Measurements from ENCODE around the gene ANP32B.
"Not testable (repeated sequence)": the region's sequence is repeated elsewhere in the genome, so short reads cannot be mapped to it uniquely, and the experiment has no call there.

Gene ANP32B
- long read RNA-seq, donor 1, transcript ANP32B-201 (7 exons, 1,463 nt), result major isoform, 47 of 108 reads
- long read RNA-seq, donor 1, partial matches to known transcripts, result 61 of 108 reads
- long read RNA-seq, donor 1, other reads (novel, unspliced or antisense), result 0 of 108 reads
- long read RNA-seq, donor 2, transcript ANP32B-201 (7 exons, 1,463 nt), result major isoform, 42 of 78 reads
- long read RNA-seq, donor 2, partial matches to known transcripts, result 30 of 78 reads
- long read RNA-seq, donor 2, other reads (novel, unspliced or antisense), result 6 of 78 reads
- long read RNA-seq, donor 3, transcript ANP32B-201 (7 exons, 1,463 nt), result major isoform, 33 of 59 reads
- long read RNA-seq, donor 3, partial matches to known transcripts, result 26 of 59 reads
- long read RNA-seq, donor 3, other reads (novel, unspliced or antisense), result 0 of 59 reads
- long read RNA-seq, donor 4, transcript ANP32B-201 (7 exons, 1,463 nt), result major isoform, 52 of 174 reads
- long read RNA-seq, donor 4, partial matches to known transcripts, result 106 of 174 reads
- long read RNA-seq, donor 4, other reads (novel, unspliced or antisense), result 15 of 174 reads
- long read RNA-seq, donor 5, transcript ANP32B-201 (7 exons, 1,463 nt), result major isoform, 81 of 149 reads
- long read RNA-seq, donor 5, partial matches to known transcripts, result 46 of 149 reads
- long read RNA-seq, donor 5, other reads (novel, unspliced or antisense), result 21 of 149 reads
- long read RNA-seq, donor 6, transcript ANP32B-201 (7 exons, 1,463 nt), result major isoform, 40 of 100 reads
- long read RNA-seq, donor 6, partial matches to known transcripts, result 60 of 100 reads
- long read RNA-seq, donor 6, other reads (novel, unspliced or antisense), result 0 of 100 reads
- long read RNA-seq, donor 7, transcript ANP32B-201 (7 exons, 1,463 nt), result major isoform, 88 of 286 reads
- long read RNA-seq, donor 7, partial matches to known transcripts, result 176 of 286 reads
- long read RNA-seq, donor 7, other reads (novel, unspliced or antisense), result 22 of 286 reads
- long read RNA-seq, donor 8, transcript ANP32B-201 (7 exons, 1,463 nt), result major isoform, 56 of 114 reads
- long read RNA-seq, donor 8, partial matches to known transcripts, result 45 of 114 reads
- long read RNA-seq, donor 8, other reads (novel, unspliced or antisense), result 13 of 114 reads

DNA sequence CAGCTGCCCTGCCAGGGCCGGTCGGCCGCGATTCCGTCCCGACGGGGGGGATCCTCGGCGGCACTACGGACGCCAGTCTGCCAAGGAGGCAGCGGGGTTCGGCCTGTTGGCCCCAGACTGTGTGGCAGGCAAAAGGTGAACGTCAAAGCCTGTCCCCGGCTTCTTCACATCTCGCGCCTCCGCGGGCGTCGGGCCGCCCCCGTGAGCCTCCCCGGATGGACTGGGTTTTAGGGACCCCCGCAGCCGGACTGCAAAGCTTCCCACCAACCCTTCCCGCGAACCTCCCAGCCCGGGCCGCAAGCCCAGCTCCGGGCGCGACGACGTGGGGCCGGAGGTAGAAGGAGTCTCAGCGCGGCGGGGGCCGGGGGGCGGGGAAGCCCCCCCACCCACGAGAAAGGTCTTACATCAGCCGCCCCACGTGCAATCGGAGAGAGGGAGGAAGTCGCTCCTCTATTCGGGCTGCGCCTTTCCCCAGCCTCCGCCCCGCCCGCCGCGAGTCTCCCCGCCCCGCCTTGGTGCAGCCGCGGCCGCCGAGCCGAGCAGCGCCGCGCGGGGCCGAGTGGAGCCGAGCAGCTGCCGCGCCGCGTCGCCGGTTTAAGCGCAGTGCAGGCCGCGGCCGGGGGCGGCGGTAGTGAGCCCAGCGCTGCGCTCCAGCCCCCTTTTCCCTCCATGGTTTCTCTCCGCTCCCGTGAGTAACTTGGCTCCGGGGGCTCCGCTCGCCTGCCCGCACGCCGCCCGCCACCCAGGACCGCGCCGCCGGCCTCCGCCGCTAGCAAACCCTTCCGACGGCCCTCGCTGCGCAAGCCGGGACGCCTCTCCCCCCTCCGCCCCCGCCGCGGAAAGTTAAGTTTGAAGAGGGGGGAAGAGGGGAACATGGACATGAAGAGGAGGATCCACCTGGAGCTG lies at the start of gene ANP32B:
Gene ANP32B (plus strand): TSS at position 659 of the 906 bp plus-strand sequence. CDS start 215 bp downstream, at position 874.
- peak; percentile 95 for DNase-seq

DNA sequence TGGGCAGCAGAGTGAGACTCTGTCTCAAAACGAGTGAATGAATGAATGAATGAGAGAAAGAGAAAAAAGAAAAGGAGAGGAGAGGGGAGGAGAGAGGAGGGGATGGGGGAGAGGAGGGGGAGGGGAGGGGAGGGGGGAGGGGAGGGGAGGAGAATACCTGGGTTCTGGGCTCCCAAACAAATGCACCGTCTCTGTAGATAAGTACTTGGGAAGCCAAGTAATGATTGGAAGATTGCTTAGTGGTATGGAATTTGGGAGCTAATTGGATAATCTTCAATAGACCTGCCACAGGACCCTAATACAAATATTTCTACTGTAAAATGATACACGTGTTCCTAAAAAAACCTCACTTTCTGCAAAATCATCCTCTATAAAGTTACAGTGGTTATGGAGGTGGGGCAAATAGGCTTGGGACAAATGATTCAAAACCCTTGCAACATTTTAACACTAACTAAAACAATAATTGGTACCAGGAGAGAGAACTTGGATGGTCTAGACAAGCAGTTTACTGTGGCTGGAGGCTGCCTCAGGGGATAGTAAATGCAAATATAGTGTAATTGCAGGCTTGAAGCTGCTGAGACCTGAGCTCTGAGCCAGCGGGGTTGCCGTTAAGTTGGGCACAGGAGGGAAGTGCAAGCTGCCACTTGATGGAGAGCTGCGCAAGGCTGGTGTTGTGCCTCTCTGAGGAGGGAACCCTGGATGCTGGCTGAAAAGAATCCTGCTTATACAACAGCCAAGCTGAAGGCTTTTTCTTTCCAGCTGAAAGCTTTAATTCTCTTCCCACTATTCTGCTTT lies 48.6 kb upstream of the ANP32B start:
- DNase-seq, result no peak

DNA sequence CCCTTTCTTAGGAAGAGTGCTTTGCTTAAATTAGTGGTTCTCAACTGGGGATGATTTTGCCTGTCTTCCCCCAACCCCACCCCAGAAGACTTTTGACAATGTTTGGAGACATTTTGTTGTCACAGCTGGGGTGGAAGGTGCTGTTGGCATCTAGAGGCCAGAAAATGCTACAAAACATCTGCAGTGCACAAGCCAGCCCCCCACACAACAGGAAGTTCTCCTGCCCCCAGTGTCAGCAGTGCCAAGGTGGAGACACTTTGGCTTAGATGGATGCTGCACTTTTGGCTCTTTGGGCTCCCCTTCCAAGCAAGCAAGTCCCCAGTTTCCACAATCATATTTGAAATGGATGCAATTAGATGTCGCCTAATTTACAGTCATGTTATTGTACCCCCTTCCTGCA lies 47.9 kb upstream of the ANP32B start:
- DNase-seq, result no peak

DNA sequence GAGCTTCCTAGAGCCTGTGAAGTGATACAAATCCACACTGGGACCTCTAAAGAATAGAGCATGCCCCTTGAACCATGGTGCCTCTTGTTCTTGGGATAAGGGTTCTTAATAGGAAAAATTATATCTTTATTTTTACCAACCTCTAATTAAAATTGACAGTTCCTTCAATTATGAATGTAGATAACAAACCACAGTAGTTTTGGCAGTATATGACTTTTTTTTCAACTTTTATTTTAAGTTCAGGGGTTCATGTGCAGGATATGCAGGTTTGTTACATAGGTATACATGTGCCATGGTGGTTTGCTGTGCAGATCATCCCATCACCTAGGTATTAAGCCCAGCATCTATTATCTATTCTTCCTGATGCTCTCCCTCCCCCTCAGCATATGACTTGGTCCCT lies 46.1 kb upstream of the ANP32B start:
- no peak for DNase-seq

DNA sequence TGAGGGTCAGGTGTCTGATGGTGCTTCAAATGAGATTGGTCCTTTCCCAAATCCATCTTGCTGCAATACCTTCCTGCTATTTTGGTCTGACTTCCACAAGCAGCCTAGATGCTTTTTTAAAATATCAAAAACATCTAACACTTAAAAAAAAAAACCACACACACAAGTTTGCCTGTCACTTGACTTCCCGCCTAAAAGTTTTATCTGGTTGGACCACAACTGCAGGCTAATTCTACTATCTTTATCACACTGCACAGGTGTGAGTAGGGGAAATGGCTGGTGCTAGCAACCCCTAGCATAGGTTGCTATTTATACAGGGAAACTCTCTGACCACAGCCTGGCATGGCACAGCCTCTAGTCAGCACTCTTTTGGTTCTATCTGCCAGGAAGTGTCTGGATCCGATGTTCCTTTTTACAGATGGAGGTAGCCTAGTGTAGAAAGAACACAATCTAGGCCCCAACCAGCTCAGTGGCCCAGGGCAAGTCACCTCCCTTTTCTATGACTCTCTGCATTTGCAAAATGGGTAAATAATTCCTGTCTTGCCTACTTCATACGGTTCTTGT lies 45.0 kb upstream of the ANP32B start, which contains the start of gene HEMGN:
Gene HEMGN (minus strand): TSS at position 92 of the 564 bp plus-strand sequence. CDS start 36 bp downstream, at position 56.
- DNase-seq, result no peak

DNA sequence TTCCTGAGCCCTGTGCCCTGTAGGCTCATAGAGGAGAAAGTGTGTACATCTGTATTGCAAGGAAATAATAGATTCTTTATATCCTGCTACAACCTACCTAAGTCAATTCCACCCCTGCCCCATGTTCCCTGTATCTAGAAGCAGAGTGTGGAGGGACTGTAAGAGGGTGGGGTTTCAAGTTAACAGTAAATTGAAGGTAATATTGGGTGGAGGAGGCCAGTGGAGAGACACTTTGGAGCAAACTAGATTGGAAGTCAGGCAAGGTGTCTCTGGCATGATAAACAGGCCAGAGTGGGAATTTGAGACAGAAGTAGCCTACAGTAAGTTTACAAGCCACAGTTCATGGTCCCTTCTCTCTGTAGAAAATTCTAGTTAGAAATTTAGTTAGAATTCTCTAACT lies 42.9 kb upstream of the ANP32B start:
- DNase-seq, result no peak

DNA sequence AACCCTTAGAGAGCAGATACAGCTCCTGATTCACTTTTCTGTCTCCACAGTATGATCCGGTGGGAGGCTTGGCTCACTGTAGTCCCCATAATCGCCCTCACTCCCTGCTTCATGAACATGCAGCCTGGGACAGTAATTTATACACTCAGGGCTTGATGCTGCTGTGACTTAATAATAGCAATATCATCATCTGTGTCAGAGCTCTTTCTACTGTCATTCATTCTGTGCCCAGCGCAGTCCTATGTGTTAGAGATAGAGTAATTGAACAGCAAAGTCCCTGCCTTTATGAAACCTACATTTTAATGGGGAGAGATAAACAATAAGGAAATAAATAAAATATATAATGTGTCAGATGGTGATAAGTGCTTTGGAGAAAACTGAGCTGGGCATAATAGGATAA lies 42.4 kb upstream of the ANP32B start:
- no peak for DNase-seq

DNA sequence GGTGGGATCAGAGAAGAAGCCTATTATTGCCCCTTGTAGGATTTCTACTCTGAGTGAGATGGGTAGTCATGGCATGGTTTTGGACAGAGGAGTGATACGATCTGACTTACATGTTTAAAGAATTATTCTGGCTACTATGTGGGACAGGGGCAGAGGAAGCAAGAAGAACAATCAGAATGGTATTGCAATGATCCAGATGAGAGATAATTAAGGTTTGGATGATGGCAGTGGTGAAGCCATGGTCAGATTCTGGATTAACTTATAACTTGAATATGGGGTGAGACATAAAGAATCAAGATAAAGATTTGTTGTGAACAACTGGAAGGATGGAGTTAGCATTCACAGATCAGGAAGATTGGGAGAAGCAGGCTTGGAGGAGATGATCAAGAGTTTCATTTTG lies 41.8 kb upstream of the ANP32B start:
- DNase-seq, result no peak

DNA sequence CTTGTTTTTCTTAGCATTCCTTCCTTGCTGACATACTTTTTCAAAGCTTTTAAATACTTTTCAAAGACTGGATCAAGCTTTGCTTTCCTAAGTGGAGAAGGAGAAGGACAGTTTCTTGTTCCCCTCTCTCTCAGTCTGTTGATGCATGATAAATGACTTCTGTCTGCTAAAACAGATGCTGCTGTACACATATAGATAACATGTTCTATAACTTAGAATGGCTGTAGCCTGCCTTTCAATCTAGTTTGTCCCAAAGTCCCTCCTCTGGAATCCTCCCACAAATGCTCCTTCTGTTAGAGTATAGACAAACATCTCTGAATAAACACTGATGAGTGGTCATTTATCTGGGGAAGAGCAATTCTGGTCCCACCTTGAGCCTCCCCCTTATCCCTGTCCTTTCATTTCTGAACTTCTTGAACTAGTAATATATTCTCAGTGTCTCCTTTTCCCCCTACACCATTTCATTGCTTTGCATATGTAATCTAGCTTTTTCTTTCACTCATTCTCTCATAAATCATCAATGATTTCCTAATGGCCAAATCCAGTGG lies 39.8 kb upstream of the ANP32B start:
- no peak for DNase-seq

DNA sequence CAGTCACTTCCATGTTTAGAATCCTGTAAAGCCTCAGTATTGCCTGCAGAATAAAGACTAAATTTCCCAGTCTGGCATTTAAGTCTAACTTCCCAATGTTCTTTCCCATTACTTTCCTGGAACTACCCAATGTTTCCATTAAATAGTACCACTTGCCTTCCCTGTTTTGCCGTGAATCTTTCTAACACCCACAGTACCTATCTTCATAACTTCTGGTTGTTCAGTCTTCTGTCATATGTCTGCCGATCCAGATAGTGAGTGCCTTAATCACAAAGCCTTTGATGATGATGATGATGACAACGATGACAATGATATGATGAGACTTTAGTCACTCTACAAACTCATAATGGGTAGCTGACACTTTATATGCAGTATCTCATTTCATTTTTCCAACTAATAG lies 38.5 kb upstream of the ANP32B start:
- DNase-seq, result no peak

DNA sequence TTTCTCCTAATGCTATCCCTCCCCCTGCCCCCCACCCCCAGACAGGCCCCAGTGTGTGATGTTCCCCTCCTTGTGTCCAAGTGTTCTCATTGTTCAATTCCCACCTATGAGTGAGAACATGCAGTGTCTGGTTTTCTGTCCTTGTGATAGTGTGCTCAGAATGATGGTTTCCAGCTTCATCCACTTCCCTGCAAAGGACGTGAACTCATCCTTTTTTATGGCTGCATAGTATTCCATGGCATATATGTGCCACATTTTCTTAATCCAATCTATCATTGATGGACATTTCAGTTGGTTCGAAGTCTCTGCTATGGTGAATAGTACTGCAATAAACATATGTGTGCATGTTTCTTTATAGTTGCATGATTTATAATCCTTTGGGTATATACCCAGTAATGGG lies 37.7 kb upstream of the ANP32B start:
- DNase-seq, result not testable (repeated sequence)

DNA sequence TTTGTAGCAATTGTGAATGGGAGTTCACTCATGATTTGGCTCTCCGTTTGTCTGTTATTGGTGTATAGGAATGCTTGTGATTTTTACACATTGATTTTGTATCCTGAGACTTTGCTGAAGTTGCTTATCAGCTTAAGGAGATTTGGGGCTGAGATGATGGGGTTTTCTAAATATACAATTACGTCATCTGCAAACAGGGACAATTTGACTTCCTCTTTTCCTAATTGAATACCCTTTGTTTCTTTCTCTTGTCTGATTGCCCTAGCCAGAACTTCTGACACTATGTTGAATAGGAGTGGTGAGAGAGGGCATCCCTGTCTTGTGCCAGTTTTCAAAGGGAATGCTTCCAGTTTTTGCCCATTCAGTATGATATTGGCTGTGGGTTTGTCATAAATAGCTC lies 36.0 kb upstream of the ANP32B start:
- not testable (repeated sequence) for DNase-seq

DNA sequence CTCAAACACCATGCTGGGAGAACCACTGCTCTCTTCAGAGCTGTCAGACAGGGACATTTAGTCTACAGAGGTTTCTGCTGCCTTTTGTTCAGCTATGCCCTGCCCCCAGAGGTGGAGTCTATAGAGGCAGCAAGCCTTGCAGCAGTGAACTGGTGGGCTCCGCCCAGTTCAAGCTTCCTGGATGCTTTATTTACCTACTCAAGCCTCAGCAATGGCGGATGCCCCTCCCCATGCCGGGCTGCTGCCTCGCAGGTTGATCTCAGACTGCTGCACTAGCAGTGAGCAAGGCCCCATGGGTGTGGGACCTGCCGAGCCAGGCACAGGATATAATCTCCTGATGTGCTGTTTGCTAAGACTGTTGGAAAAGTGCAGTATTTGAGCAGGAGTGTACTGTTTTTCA lies 32.3 kb upstream of the ANP32B start:
- DNase-seq, result not testable (repeated sequence)

DNA sequence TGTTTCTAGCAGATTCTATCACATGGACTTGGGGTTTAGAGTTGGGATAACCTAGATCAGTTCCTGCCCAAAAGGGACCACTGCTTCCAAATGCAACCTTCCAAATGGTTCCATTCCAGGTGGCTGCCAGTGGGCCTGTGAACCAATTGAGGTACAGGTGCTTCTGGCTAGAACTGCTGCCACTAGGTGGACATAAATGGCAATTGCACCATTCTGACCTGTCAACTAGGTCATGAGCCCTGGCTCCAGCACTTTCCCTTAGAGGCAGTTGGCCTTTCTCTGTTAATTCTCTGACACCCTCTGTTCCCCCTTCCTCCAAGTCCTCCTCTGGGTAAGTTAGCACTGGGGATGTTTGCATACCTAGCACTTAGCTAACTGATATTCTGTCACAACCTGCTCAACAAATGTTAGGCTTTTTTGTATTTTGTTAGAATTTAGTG lies 28.6 kb upstream of the ANP32B start:
- no peak for DNase-seq

DNA sequence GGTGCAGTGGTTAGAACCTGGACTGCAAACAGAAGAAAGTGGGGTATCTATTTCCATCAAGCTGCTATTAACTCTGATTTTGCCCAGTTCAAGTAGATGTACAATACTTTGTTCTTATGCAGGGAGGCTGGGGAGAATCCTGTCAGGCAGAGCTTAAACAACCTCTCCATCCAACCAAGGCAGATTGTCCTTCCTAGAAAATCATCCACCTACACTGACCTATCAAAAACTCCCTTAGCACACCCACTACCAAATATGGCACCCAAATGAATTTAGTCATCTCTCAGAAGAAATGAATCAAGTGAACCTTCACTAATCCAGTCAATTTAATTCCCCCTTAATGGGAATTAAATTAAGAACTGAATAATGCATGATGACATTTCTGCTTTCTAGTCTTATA lies 26.8 kb upstream of the ANP32B start:
- DNase-seq, result no peak

DNA sequence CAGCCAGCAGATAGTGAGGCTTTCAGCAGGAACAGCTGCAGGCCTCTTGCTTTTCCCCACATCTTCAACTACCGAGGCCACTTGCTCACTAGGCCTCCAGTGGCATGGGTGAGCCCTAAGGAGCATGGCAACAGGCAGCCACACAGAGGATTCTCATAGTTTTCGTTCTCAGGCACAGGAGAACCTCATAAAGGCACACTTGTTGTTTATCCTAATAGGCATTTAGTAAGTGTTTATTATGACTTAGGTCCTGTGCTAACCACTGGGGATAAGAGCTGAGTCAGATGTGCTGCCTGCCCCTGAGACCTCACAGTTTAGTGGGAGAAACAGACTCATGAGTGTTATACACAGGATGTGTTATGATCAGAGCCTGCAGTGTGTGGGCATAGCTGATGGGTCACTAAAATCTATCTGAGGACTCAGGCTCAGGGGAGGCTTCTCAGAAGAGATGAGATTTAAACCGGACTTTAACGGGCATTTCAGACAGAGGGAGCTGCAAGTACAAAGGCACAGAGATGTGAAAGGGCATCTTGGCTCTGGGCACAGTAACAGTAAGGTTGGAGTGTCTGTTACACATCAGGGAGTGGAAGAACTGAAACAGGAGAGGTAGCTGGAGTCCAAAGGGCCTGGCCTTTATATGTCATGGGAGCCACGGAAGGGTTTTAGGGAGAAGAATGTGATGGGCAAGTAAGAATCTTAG lies 24.2 kb upstream of the ANP32B start:
- DNase-seq, result no peak

DNA sequence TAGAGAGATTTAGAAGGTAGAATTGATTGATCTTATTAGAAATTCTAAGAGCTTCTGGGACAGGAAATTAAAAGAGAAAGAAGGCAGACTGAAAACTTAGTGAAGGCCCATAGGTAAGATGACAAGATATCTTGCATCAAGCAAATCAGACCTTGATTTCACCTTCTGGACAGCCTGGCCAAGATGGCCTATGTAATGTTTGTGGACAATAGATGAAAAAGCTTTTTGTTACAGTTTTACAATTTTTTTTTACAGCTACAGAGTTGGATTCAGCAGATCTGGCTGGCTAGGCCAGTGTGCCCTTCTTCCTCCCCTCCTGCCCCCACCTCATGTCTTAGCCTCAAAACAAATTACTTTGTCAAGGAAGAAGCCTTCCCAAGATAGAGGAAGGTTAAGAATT lies 23.6 kb upstream of the ANP32B start:
- no peak for DNase-seq

DNA sequence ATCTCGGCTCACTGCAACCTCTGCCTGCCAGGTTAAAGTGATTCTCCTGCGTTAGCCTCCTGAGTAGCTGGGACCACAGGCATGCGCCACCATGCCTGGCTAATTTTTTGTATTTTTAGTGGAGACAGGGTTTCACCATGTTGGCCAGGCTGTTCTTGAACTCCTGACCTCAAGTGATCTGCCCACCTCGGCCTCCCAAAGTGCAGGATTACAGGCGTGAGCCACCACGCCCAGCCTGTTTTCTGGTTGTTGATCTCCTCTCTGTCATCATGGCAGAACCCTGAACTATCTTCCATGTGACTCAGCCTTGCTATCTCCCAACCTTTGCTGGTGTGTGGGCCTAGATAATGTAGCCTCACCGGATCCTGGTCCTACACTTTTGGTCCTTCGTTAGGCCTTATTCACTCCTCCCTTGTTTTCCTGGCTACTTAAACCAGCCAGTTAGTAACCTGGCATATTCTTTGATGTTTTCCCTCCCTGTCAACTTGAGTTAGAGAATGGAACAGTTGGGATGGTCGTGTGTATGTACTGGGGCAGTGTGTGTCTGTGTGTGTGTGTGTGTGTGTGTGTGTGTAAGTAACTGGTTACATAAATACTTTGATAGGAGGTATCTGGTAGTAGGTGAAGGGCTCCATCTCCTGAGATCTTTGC lies 22.3 kb upstream of the ANP32B start:
- DNase-seq, result not testable (repeated sequence)

DNA sequence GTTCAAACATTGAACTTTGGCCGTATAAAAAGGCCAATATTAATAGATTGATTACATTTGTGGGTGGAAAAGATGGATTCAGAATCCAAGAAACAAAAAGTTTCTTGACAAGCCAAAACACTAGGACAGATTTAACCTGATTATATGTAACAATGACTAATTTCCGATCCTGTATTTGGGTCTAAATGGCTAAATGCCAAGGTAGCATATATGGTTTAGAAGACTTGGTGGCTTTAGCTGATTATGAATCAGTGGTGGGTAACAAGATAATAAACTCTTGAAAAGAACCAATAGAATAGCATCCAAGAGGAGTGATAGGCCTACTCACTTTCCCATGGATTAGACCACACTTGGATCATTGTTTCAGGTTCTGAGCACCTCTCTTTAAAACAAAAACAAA lies 21.8 kb upstream of the ANP32B start:
- no peak for DNase-seq
